Posterior cingulate gyrus (tissue), 11 donors: Measurements from ENCODE around the gene BICD1.

Experiments
- DNase-seq, 10 donors: peaks; one replicate each; pipeline versions ENCODE4 v3.0.0 to v3.0.0-alpha.2; 2020 to 2021; ENCODE audit warnings: mixed read lengths in 3 of 10
- intact Hi-C: fragments of 100-400 bp; cut with DNase I; formaldehyde crosslinking; loops from one replicate; pipeline ENCODE4 v1.15.1; 2023

BICD1 gene

GRCh38 chr12:32100888-32101287 lies 5.8 kb upstream of the BICD1 start:
- intact Hi-C loops = loop anchor here (5.0 kb wide), 1 partner anchor 39 kb away; no protein-coding TSS in a partner anchor
- no peak for DNase-seq

DNA sequence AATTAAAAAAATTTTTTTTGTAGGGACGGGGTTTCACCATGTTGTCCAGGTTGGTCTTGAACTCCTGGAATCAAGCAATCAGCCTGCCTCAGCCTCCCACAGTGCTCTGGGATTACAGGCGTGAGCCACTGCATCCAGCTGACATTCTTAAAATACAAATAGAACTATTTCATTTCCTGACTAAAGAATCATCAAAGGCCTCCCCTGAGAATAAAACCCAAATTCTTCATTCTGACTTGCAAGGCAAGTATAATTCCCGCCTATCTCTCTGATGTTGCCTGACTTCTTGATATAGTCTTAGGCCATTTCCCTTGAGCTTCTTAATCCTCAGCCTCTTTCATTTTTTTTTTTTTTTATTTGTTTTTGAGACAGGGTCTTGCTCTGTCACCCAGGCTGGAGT lies 4.4 kb upstream of the BICD1 start:
- intact Hi-C loops = loop anchor here (5.0 kb wide), 1 partner anchor 40 kb away; no protein-coding TSS in a partner anchor
- DNase-seq = no peak

DNA sequence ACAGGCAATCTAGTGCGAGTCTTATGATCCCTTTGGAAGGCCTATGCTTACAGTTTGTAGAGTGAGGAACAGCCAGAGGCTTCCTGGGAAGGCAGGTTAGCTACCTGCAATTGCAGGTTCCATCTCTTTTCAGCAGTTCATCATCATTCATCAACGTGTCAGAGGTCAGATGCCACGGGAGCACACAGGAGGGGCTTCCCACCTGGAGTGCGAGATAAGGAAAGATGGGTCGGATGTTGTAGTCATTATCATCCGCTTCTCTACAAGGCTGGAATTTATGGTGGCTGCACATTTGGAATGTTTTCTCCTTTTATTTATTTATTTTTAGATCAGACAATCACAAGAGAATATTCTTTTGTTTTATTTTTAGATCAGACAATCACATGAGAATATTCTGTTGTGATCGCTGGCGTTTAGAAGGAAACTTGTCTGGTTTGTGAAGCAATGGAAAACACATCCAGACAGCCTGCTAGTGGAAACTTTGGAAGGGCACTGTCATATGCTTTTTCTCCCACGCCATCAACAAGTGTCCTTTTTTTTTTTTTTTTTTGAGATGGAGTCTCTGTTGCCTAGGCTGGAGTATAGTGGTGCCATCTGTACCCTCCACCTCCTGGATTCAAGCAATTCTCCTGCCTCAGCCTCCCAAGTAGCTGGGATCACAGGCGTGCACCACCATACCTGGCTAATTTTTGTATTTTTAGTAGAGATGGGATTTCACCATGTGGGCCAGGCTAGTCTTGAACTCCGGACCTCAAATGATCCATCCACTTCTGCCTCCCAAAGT lies 1.9 kb upstream of the BICD1 start:
- DNase-seq = no peak
- intact Hi-C loops = loop anchor here (5.0 kb wide), 3 partner anchors 42 to 512 kb away; partner anchors contain the start of genes DENND5B and ETFBKMT

DNA sequence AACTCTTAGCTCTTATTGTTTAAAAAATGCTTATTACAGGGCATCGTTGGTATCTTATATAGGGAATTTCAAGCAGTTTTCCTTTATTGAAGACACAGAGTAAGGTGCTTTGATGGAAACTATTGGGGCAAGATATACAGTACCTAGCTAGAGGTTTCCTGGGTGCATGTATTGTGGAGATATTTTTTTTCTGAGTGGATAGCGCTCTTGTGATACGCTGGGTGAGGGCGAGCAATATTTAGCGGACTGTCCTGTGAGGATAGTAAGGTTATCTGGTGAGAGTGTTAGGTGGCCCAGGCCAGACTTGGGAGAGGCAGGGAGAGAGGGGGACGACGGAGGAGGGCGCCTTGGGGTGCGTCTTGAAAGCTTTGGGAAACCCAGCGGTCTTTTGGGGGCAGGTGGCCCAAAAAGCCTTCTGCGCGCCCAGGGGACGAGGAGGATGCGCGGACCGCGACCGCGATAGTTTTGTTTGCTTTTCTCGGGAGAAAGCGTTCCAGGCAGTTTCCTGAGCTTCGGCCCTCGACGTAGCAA lies 596 bp upstream of the BICD1 start:
- peak in 1 of 10 donors; percentile 18 for DNase-seq

DNA sequence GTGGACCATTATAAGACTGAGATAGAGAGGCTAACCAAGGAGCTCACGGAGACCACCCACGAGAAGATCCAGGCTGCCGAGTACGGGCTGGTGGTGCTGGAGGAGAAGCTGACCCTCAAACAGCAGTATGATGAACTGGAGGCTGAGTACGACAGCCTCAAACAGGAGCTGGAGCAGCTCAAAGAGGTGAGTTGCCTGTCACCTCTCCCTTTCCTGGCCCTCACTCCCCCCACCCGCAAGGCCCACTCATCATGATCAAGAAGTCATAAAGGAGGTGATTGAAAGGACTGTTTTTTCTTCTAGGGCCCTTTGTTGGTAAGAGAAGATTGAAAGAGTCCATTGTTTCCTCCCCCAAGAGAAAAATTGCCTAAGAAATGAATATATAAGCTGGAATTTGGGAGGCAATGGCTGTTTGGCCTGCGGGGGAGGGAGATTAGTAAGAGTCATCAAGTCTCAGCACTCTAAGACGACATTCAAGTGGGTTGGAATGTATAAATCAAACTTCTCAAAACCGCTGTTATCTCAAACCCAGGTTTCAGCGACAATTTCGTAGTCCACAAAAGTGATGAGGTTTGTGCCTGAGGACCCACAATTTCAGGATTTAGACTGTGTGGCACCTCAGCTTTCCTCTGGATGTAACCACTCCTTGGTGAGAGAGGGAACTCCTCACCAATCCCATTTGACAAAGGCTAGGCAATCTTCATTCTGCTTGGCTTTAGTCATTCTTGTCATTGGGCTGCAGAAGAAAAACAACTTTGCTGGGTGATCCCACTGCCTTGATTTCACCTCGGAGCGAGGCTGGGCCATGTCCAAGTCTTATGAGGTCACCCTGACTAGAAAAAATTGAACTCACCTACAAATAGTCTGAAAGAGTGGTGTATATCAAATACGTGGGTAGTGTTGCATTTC lies 966 bp downstream of the BICD1 start:
- DNase-seq = peak in 5 of 10 donors; percentile 9 to 22 (median 15)

More for the DNA sequence above, 596 bp upstream of the BICD1 start:
- intact Hi-C loops = loop anchor here (5.0 kb wide), 2 partner anchors 449 to 514 kb away; partner anchors contain the start of genes DENND5B and ETFBKMT

DNA sequence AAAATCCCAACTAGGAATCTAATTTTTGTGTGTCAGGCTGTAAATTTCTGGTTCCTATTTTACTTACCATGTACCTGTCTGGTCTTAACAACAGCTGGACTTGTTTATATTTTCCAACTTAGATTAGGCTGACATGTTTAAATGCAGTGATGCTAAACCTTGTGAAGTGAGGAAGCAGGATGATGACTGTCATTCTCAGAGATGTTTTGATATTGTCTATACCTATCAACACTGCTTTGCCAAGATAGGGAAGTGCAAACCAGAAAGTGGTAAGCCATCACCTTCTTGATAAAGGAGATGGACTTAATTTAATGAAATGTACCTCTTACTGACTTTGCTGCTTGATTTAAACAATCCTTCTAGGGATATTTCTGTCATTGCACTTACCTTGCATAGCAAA lies 2.1 kb downstream of the BICD1 start:
- intact Hi-C loops = loop anchor here (5.0 kb wide), 2 partner anchors 451 to 516 kb away; partner anchors contain the start of genes DENND5B and ETFBKMT
- DNase-seq = no peak

More for the DNA sequence above, 966 bp downstream of the BICD1 start:
- intact Hi-C loops = loop anchor here (5.0 kb wide), 2 partner anchors 450 to 515 kb away; partner anchors contain the start of genes DENND5B and ETFBKMT

GRCh38 chr12:32110417-32110816 lies 3.8 kb downstream of the BICD1 start:
- DNase-seq = no peak

DNA sequence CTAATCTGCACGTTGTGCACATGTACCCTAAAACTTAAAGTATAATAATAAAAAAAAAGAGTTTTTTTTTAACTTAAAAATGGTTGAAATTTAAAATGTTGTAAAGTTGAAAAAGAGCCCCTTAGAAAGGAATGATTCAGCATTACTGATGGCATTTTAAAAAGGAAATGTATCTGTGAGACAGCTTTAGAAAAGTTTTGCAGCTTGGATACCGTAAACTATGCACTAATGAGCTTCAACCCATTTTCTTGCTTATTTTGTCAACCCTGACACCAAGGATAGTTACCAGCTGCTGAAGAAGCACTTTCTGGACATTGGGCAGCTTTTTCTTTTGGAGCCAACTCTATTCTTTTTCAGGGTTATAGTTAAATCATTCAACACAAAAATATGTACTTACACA lies 4.3 kb downstream of the BICD1 start:
- intact Hi-C loops = no loop called here
- no peak for DNase-seq

More at GRCh38 chr12:32110417-32110816, 3.8 kb downstream of the BICD1 start:
- intact Hi-C loops = no loop called here

- intact Hi-C loops = no loop called here
- DNase-seq = peak in 3 of 10 donors; percentile 12 to 87 (median 54)
Measured at GRCh38 chr12:32115404-32116104, 8.9 kb downstream of the BICD1 start.

DNA sequence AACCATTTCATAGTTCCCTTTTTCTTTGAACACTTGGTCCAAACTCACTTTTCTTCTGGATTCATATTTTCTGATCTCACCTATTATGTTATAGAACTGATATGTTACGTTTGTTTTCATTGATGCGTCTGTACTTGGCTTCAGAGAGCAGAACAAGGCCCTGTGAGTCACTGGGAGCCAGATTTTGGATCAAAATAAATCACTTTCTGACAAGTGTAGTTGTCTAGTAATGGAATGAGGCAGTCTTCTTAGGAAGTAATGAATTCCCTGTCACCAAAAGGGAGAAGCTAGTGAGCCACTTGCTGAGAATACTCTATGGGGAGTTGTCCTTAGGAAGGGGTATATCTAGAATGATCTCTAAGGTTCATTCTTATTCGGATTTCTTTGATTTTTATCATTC lies 10.2 kb downstream of the BICD1 start:
- intact Hi-C loops = no loop called here
- DNase-seq = no peak

- intact Hi-C loops = no loop called here
- no peak for DNase-seq
Measured at GRCh38 chr12:32117316-32117715, 10.7 kb downstream of the BICD1 start.

DNA sequence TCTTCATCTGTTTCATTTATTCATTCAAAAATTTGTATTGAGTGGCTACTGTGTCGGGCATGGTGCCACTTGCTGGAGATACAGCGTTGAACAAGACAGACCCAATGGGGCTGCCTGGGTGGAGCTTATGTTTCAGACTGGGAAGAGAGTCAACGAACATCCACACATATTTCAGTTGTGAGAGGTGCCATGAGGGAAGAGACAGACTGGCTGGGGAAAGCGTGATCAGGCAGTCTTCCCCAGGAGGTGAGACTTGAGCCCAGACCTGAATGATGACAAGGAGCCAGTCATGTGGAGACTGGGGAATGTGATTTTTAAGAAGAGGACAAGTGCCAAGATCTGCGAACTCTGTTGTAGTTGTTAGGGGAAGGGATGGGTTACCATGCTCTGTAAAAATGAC lies 12.2 kb downstream of the BICD1 start:
- DNase-seq = no peak
- intact Hi-C loops = no loop called here

DNA sequence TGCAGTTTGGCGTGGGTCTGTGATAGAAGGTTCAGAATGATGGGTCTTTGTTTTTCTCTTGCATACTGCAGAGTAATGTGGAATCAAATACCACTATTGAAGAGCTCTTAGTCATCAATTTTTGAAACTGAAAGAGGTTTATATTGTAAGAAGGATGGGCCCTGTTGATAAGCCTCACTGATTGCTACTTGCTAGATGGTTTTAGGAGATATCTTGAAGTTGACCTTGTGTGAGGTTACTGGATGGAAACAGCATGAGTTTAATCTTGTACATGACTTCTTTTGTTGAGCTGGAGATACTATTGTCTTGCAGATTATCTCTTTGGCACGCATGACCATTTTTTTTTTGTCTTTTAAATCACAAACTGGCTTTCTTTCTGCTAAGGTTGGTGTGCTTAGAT lies 13.8 kb downstream of the BICD1 start:
- intact Hi-C loops = no loop called here
- DNase-seq = no peak

DNA sequence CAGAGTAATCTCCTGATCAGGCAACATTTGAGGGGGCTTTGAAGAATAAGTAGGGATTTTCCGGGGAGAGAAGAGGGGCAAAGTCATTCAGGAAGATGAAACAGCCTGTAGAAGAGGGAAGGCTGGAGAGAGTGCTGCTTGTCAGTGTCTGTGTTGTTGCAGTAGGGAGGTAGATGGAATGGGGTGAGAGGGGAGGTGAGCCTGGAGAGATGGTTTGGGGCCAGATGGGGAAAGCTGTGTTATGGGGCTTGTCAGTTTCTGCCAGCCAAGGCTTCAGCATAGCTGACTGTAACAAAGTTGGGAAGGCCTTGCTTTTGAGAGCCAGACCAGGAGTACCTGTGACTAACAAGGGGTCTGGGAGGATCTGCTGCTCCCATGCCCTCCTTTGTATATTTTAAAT lies 18.0 kb downstream of the BICD1 start:
- intact Hi-C loops = no loop called here

GRCh38 chr12:32125455-32126084 lies 18.9 kb downstream of the BICD1 start:
- DNase-seq = no peak
- intact Hi-C loops = no loop called here

More for the DNA sequence above, 18.0 kb downstream of the BICD1 start:
- DNase-seq = no peak

DNA sequence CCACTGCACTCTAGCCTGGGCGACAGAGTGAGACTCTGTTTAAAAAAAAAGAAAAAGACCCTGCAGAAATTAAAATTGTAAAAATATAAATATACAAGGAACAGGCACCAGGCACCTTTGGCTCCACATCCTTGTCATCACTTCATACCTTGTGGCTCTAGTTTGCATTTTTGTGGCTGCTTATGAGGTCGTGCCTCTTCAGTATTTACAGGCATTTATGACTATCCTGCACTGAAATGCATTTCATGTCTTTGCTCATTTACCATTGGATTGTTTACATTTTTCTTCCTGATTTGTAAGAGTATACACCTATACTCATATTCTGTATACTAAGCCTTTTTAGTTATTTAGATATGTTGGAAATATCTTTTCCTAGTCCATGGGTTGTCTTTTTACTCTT lies 20.1 kb downstream of the BICD1 start:
- intact Hi-C loops = no loop called here
- no peak for DNase-seq

DNA sequence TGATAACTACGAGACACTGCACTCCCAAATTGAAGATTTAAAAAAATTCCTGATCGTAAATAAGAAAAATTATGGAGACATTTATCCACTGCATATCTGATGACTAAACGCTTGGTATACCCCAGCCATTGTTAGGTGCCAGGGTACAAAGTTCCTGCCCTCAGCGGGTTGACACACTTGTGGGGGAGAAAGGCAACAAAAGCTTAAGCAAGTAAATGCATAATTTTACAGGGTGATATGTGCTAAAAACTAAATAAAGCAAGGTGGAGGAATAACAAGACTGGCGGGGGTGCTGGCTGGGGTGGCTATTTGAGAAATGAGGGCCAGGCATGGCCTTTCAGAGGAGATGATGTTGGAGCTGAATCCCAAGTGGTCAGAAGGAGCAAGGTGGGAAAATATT lies 25.0 kb downstream of the BICD1 start:
- DNase-seq = no peak
- intact Hi-C loops = no loop called here

DNA sequence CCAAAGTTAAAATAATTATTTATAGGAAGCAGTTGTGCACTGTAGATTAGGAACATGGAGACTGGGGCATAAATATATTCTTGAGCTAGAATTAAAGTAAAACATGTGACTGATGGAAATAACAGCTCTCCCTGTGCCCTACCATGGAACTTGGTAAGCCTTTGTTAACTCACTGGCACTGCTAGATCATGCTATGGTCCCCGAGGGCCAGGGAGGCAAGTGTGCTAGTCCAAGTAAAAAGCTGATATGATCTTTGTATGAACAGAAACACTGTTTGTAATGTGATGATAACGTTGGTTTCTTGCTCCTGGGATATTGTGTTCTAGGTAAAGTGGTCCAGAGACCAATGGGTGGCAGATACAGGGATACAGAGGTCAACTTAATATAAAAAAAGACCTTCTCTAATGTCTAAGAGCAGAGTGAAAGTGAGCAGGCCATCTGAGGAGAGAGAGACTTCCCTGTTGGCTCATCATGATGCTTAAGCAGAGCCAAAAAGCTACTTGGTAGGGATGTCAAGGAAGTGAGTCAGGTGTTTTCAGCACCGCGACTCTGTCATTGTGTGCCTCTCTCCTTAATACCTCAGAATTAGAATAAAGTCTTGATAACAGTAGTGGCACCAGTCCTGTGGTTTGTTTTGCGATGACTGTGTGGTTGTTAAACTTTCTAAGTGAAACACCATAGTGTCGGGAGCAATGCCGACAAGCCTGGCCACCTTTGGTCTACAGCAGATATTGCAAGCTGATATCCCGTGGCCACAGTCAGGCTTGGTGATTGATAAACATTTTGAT lies 27.6 kb downstream of the BICD1 start:
- peak in 1 of 10 donors; percentile 52 for DNase-seq
- intact Hi-C loops = no loop called here

GRCh38 chr12:32135967-32136366 lies 29.3 kb downstream of the BICD1 start:
- no peak for DNase-seq
- intact Hi-C loops = no loop called here
